SK-MEL-5 (cell line): Measurements from ENCODE around the gene BNC2. TPM values are rescaled to one million over a fixed set of nuclear protein-coding genes. Genes with fewer than 3 reads are reported as not detected.

Experiments
- DNase-seq: peaks from one replicate; pipeline ENCODE4 v3.0.0-alpha.2; 2016; ENCODE audit warnings: low read depth, low spot score
- in situ Hi-C: cut with HindIII; loops from 2 replicates; pipeline ENCODE4 v1.10.0; 2016; ENCODE audit warnings: low sequenced_read_pairs, high pct_unique_total_duplicates, low pct_unique_long_range_greater_than_20kb
- total RNA-seq: library from RNA; depleted of rRNA; stranded (reverse); fragments of >200 nt; shearing (Covaris generic); gene quantifications from 2 replicates; pipeline ENCODE4 v1.2.3, GENCODE V29; 2014

BNC2 gene
- total RNA-seq, 1 experiment from 2014 or later, result 23.5 TPM

GRCh38 chr9:16616686-16617085, 253.8 kb downstream of the BNC2 start:
- DNase-seq, result no peak
- in situ Hi-C loops, result no loop called here

GRCh38 chr9:16615451-16615850, 255.0 kb downstream of the BNC2 start:
- in situ Hi-C loops, result no loop called here
- DNase-seq, result no peak

DNA sequence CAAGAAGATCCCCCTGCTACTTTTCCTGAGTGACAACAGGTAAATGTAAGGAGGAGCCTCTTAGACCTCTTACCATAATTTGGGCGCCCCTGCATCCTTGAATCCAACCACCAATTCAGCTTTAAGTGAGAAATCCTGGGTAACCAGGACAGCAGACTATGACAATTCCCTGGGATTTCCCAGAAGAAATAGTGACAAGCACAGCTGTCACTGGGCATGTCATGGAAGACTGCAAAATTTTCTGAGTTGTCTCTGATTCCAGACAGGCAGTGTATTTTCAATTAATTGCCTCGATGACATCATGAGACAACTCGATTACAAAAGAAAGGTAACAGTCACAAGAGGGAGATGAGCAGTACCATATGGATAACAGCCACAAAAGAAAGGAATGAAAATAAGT, 256.9 kb downstream of the BNC2 start:
- no peak for DNase-seq
- in situ Hi-C loops, result no loop called here

DNA sequence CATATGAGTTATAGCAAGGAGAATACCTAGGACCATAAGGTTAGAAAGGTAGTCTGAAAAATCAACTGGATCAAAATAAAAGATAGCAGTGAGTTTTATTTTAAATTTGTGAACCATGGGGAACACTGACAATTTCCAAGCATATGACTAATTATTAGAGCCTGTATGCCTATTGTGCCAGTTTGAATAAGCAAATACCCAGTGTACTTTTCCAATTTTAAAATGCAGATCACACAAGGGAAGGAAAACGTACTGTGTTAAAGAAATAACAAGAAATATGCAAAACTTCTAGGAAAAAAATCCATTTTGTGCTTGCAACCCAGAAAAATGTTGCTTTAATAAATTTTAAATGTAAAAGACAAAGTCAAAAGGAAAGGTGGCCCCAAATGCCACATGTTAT, 257.4 kb downstream of the BNC2 start:
- DNase-seq, result no peak
- in situ Hi-C loops, result no loop called here

GRCh38 chr9:16612627-16613026, 257.8 kb downstream of the BNC2 start:
- in situ Hi-C loops, result no loop called here
- no peak for DNase-seq

DNA sequence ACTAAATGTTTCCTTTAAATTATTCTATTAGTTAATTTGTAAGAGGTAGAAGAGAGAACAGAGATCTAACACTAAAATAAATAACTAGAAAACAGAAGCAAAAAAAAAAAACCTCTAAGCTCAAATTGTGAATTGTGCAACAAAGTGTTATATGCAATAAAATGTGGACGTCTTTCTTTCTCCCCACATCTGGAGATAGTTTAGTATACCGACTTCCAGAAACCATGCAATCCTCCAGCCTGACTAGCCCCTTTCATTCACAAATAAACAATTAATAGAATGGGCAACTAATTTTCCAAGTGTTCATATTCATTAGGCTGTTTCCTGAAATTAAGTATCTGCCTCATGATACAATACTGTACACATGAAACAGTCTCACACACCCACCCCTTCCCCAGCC, 258.5 kb downstream of the BNC2 start:
- in situ Hi-C loops, result no loop called here
- DNase-seq, result no peak

GRCh38 chr9:16611001-16611400, 259.5 kb downstream of the BNC2 start:
- no peak for DNase-seq

GRCh38 chr9:16610538-16610937, 259.9 kb downstream of the BNC2 start:
- in situ Hi-C loops, result no loop called here
- DNase-seq, result no peak

More at GRCh38 chr9:16611001-16611400, 259.5 kb downstream of the BNC2 start:
- in situ Hi-C loops, result no loop called here

DNA sequence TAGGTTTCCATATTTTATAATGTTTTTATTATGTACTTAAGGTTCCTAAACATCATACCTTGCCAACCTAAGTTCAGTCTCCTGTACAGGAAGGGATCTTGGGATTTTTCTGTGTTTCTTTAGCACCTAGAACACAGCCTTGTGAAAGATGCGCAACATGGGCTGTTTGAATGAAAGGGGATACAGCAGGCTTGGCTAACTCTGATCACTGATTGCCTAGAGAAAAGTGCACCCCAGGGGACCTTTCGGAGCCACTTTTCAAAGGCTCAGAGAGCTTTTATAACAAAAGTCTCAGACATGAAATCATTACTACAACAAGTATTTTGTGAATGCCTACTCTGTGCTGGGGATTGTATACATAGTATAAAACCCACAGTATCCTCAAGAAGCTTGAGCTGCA, 261.6 kb downstream of the BNC2 start:
- in situ Hi-C loops, result no loop called here
- no peak for DNase-seq

GRCh38 chr9:16602494-16602893, 268.0 kb downstream of the BNC2 start:
- no peak for DNase-seq

GRCh38 chr9:16601991-16602390, 268.5 kb downstream of the BNC2 start:
- DNase-seq, result no peak
- in situ Hi-C loops, result no loop called here

More at GRCh38 chr9:16602494-16602893, 268.0 kb downstream of the BNC2 start:
- in situ Hi-C loops, result no loop called here

DNA sequence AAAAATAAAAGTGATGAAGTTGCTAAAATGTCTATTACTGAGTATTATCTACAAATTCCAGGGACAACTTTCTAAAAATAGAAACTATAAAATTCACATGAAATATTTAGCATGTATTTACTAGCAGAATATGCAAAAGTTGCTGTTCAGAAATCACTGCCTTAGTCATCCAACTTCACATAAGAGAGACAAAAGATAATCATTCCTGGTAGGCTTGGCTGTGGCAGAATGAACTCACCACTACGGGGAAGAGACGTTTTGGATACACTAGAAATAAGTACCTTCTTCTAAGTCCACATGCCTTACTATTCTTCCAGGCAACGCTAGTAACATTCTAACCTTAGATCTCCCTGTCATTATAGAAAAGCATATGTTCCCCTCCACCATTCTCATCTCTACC, 272.2 kb downstream of the BNC2 start:
- in situ Hi-C loops, result no loop called here
- DNase-seq, result no peak

GRCh38 chr9:16597136-16597535, 273.3 kb downstream of the BNC2 start:
- no peak for DNase-seq
- in situ Hi-C loops, result no loop called here

GRCh38 chr9:16595227-16595626, 275.2 kb downstream of the BNC2 start:
- no peak for DNase-seq
- in situ Hi-C loops, result no loop called here

- in situ Hi-C loops, result no loop called here
- DNase-seq, result no peak
Measured at GRCh38 chr9:16594787-16595186, 275.7 kb downstream of the BNC2 start.

DNA sequence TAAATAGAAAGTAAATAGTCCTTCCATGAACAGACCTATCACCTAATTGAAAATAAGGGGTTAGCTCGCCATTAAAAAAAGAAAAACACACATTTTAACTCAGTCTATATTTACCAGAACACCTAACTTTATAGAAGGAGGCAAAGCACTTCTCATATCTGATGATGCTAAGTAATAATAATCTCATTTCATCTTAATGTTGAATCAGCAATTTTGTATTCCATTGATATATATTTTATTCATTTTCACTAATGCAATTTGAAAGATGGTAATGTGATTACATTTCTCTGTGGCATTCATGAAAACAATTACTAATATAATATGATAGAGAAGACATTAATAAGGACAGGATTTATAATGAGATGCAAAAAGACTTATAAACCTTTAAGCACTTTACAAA, 276.7 kb downstream of the BNC2 start:
- no peak for DNase-seq
- in situ Hi-C loops, result no loop called here

DNA sequence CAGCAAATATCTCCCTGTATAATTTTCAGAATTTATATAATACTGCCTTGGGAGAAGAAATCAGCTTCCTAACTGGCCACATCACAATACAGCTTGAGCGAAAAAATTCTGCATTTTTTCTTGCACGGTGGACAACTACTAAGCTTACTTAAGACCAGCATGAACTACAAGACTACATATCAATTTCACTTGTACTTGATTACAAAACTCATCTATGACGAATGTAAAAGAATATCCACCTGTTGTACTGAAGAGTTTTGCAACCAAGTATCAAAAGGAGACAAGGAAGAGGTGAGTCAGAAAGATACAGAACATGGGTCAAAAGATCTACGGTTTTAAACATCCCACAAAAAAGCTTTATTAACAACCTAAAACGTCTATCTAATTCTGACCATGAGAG, 279.4 kb downstream of the BNC2 start:
- in situ Hi-C loops, result no loop called here
- no peak for DNase-seq

DNA sequence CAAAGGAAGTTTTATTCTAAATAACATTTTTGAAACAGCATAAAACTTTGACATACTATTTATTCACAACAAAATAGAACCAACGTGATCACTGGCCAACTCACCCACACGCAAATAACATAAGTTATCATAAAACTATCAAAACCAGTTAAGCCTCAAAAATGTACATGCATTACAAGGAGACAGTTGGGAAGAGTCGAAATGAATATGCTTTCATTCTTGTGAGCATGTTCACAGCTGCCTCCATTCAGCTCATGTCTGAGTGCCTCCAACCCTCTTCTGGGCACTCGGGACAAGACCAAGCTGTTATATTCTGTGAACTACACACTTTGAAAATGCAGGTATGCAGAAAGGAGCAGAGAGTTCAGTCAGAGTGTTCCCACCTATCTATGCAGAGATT, 284.9 kb downstream of the BNC2 start:
- no peak for DNase-seq
- in situ Hi-C loops, result no loop called here

DNA sequence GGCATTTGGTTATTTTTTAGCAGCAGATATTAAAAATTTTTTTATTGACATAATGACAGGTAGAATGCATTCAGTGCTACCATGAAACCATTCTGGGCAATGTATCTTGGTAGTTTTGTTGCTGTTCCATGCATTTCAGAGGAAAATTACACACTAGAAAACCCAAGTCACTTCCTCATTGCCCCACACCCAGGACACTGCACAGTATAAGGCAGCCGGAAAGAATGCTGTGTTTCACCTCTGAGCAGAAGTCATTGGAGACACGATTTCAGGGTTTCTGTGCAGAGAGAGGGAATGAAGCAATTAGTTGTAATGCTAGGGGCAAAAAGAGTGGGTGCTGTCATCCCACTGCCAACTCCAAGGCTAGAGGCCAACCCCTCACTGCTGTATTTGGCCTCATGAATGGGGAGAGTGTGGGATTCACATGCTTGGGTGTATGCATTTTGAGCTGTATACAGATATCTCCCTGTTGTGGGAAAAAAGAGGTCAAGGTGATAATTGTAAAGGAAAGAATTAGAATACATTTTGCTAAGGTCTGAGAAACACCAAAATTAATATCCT, 290.5 kb downstream of the BNC2 start:
- in situ Hi-C loops, result no loop called here
- no peak for DNase-seq

DNA sequence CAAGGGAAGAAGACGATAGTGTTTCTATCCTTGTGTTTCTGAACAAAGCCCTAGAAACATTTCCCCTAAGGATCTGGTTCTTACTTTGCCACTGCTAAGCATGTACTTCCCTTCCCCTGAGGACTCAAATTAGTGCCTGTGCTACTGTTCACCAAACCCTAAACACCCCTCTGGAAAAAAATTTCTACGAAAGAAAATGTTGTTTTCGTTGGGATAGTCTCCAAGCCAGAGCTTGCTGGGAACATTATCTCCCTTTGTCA, 294.6 kb downstream of the BNC2 start:
- DNase-seq, result no peak
- in situ Hi-C loops, result no loop called here
